GM21825 (cell line): ENCODE results near the gene COX19.
"Not testable (repeated sequence)": the region's sequence is repeated elsewhere in the genome, so short reads cannot be mapped to it uniquely, and the experiment has no call there.

ENCODE experiments used
- ATAC-seq: cut with Tn5 transposase; IDR thresholded peaks from one replicate; pipeline ENCODE4 v1.9.1; 2021; ENCODE audit warnings: mild to moderate bottlenecking, moderate library complexity; ENCODE audit not compliant: unreplicated experiment

COX19 gene

GRCh38 chr7:962401-963081, 12.8 kb downstream of the COX19 start:
- no peak for ATAC-seq

DNA sequence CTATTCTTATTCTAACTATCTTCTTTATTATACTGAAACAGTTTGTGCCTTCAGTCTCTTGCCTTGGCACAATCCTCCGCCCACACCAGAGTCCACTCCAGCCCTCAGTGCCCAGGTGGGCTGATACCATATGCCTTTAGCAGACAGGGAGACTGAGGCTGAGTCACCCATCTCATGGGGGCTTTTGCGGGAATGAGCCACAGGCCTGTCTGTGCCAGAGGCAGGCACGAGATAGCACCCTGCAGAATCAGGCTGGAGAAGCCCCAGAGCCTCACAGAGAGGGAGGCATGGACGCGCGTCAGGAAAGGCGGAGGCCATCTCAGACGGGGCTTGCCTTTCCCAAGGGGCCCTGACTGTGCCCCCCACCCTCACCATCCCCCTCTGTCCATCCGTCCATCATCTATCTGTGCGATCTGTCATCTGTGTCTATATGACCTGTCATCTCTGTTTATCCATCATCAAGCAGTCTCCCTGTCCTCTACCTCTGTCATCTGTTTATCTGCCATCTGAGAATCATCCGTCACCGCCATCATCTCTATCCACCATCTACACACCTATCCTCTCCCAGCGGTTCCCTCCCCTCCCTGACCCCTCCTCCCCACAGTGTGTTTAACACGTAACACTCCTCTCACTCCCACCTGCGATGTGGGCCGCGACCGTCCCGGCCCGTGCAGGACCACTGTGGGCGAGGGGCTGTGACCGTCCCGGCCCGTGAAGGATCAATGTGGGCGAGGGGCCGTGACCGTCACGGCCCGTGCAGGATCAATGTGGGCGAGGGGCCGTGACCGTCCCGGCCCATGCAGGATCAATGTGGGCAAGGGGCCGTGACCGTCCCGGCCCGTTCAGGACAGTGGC, 13.6 kb downstream of the COX19 start:
- ATAC-seq, result no peak

DNA sequence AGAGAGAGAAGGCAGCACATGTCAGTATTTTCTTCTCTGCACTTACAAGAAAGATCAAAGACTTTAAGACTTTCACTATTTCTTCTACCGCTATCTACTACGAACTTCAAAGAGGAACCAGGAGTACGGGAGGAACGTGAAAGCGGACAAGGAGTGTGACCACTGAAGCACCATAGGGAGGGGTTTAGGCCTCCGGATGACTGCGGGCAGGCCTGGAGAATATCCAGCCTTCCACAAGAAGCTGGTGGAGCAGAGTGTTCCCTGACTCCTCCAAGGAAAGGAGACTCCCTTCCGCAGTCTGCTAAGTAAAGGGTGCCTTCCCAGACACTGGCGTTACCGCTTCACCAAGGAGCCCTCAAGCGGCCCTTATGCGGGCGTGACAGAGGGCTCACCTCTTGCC, 14.4 kb downstream of the COX19 start:
- not testable (repeated sequence) for ATAC-seq

DNA sequence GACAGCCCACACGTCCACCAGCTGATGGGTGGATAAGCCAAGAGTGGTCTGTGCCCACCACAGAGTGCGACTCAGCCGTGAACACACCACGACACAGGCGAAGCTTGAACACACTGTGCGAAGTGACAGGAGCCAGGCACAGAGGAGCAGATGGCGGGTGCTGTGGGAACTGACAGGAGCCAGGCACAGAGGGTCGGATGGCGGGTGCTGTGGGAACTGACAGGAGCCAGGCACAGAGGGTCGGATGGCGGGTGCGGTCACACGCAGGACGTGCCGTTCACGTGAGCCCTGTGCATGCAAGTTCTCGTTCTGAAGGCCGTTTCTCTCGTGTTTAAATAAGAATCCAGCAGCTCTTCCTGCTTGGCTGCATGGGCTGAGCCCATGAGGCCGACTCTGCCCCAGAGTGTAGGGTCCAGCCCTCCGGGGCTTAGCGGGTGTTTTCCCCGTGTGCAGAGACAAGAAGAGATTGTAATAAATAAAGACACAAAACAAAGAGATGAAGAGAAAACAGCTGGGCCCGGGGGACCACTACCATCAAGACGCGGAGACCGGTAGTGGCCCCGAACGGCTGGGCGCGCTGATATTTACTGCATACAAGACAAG, 15.0 kb downstream of the COX19 start:
- ATAC-seq, result no peak

GRCh38 chr7:959740-960139, 15.6 kb downstream of the COX19 start:
- not testable (repeated sequence) for ATAC-seq

DNA sequence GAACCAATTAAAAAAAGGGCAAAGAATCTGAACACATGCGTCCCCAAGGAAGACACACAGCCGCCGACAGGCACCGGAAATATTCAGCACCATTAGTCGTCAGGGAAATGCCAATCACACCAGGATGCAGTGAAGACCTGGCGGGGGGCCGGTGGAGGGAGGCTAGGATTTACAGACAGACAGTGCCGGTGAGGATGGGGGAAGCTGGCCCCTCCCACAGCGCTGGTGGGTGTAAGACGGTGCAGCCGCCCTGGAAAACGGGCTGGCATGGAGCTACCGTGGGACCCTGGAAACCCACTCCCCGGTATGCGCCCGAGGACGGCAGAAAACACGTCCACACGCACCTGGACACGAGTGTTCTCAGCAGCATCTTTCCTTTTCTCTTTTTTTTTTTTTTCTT, 16.1 kb downstream of the COX19 start:
- no peak for ATAC-seq

DNA sequence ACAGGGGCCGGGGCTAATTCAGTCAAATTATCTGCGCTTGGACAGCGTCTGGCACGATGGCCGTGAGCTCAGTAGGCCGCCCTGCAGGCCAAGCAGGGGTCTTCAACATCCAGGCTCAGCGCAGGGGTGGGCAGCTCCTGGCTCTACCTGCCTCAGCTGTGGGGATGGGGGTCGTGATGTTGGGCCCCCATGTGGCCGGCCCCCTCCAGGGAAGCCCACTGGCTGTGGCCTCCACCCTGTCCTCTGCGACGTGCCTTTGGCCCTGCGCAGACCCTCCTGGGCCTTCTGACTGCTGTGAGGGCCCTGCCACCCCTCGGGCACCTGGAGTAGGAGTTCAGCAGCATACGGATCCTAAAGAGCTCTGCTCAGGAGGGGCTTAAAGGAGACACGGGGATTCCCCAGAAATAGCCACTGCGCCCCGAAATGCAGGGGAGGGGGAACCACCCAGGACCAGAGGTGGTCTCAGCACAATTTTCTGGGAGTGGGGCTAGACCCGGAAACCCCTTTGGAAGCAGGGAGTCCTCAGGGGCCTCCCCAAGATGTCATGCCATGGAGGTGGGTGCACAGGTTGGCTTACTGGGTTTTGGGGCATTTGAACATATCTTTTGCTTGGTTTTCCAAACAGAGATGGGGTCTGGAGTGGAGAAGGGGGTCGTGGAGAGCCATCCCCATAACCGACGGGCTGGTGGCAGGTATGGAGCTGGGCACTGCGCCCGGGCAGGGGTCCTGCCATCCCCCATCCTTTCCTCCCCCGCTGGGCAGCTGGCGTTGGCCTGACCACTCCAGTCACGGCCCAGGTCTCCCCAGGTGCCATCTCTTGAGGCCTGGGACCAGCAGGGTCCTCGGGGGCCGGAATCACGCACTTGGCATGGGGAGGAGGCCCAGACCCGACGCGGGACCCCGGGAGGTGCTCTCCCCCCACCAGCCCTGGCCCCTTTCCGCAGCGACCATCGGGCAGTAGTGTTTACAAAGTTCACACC, 16.8 kb downstream of the COX19 start:
- ATAC-seq, result no peak

GRCh38 chr7:957418-958220, 17.7 kb downstream of the COX19 start:
- ATAC-seq, result no peak

DNA sequence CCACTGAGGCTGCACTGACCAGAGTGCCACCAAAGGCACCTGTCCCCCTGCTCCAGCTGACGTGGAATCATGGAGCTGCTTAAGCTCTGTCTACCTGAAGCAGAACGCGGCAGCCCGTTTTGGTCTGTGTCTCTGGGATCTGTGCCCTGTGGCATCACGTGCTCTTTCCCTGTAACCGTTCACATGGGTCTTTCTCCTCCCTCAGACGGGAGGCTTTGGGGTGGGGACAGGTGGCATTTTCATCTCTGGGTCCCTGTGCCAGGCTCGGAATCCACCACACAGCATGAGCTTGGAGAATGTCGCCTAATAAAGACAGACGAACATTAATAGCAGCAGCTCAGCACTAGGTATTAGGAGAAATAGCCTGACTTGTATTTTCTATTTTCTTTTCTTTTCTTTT, 19.3 kb downstream of the COX19 start:
- no peak for ATAC-seq

DNA sequence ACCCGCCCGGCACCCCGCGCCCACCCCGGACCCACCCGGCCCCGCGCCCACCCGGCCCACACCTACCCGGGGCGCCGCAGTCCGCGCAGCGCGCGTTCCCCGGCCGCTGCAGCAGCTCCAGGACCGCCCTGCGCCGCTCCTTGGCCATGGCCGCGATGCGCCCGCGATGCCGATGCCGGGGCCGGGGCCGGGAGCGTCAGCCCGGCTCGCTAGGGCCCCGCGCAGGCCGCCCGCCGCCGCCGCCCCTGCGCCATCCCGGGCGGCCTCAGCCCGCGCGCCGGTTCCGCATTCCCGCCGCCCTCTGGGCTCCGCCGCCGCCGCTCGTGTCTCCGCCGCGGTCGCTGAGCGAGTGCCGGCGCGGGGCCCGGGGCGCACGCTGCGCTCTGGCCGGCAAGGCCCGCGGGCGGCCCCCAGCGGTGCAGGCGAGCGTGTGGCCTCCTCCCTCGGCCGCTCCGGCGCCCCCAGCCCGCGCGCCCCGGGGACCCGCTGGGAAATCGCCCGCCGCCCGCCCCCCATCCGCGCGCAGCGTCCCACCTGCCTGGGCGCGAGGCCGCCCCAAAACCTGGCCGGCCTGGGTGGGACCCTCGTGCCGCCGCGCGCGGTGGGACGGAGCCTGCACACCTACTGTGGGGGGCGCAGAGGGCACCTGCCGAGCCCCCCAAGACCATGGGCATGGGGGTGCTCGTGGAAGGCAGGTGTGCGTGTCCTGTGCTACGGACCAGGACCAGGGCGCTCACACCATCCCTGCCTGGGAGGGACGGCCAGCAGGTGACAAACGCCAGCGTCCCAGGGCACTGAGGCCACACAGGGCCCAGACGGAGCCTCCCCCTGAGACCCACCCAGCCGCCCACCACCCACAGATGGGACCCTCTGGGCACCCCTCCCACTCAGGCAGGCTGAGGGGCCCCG, 20.8 kb downstream of the COX19 start, which contains the start of gene ADAP1:
TSS of gene ADAP1 (minus strand) at position 351 of the 909 bp plus-strand sequence. CDS start at position 148, 203 bp downstream.
- ATAC-seq, result peak; percentile 42

DNA sequence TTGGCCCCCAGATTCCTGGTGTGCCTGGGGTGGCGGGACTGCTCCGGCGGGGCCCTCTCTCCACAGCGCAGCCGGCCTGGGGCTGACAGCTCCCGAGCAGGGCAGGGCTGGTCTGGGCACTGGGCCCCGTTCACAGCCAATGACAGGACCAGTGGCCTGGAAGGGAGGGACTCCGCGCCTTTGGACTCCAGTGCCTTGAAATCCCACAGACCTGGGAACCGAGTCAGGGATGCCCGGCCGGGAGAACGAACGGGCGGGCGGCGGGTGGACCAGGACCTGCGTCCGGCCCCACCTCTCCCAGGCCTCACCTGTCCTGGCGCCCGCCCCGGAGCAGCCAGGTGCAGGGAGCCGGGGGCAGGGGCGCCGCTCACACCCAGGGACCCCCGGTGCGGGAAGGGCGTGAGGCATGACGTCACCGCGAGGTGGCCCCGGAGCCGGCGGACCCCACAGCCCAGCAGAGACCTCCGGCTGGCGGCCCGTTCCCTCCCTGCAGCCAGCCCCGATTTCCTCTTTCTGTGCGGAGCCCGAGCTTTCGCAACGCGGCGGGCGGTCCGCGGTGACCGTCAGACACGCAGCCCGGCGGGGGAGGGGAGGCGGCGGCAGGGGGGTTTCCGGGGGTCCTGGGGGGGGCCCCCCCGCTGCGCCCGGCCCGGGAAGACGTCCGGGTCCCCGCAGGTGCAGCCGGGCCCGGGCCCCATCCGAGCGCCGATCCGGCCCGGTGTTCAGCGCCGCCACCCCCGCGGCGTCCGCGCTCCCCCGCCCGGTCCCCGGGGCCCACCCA, 21.6 kb downstream of the COX19 start:
- ATAC-seq, result peak; percentile 2

- no peak for ATAC-seq
Observed at GRCh38 chr7:952548-953441, 22.6 kb downstream of the COX19 start.

GRCh38 chr7:951881-952547, 23.3 kb downstream of the COX19 start:
- ATAC-seq, result no peak

- ATAC-seq, result no peak
Observed at GRCh38 chr7:949021-949934, 26.1 kb downstream of the COX19 start.
